ENCODE data around the gene PSIP1. TPM values are rescaled to one million over a fixed set of nuclear protein-coding genes. Genes with fewer than 3 reads are reported as not detected.

The PSIP1 gene
- total RNA-seq, 2 donors from 2014 or later: 41.9 to 45.1 TPM

Other genes with a start within 250 kb of the PSIP1 start
- gene TTC39B, start 203.8 kb downstream of the PSIP1 start, total RNA-seq: 10 to 100 TPM; 19.7 to 30.1 TPM
- gene SNAPC3, start 88.1 kb downstream of the PSIP1 start, total RNA-seq: 10 to 100 TPM; 23.2 to 31.0 TPM
- gene CCDC171, start 42.1 kb upstream of the PSIP1 start, total RNA-seq: 1 to 10 TPM; 2.6 to 3.1 TPM

All from posterior vena cava (tissue), 2 donors.